Middle frontal gyrus (tissue), 1 donor: ENCODE data around the gene TMEM140.
"Not testable (repeated sequence)": the region's sequence is repeated elsewhere in the genome, so short reads cannot be mapped to it uniquely, and the experiment has no call there.

Experiments used
- DNase-seq: peaks from one replicate; pipeline ENCODE4 v3.0.0-alpha.2; 2015; ENCODE audit warnings: low spot score; ENCODE audit errors: extremely low spot score

TMEM140 gene

DNA sequence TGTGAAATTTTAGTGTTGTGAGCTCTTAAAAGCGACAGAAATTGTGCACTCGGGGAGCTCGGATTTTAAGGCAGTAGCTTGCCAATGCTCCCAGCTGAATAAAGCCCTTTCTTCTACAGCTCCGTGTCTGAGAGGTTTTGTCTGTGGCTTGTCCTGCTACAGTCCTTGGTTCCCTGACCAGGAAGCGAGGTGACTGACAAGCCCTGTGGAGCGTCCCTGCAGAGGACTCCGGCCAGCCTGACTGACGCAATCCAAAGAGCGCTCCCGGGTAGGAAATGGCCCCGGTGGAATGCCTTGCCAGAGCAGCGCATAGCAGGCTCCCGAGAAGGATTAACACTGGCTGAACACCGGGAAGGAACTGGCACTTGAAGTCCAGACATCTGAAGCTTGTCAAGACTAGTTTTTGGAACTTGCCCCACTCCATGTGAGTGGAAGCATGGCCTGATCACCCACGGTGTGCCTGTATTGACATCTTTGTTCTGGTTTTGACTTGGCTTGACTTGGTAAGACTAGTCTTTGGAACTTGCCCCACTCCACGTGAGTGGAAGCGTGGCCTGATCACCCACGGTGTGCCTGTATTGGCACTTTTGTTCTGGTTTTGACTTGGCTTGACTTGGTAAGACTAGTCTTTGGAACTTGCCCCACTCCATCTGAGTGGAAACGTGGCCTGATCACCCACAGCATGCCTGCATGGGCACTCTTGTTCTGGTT lies 23.9 kb downstream of the TMEM140 start:
- not testable (repeated sequence) for DNase-seq

DNA sequence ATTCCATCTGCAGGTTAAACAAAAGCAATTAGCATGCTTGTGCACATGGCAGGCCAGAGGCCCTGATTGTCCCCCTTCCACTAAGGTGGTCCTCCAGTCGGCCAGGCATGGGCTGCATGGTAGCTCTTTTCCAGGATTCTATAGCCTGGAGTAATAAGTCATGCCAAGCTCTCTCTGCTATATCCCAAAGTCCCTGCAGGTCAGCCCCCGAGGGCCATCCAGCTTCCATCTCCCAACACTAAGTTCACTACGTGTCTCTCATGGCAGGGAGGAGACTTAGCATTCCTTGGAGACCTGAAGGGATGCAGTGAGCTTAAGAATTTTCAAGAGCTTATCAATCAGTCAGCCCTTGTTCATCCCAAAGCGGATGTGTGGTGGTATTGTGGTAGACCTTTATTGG lies 26.0 kb downstream of the TMEM140 start:
- DNase-seq = not testable (repeated sequence)

DNA sequence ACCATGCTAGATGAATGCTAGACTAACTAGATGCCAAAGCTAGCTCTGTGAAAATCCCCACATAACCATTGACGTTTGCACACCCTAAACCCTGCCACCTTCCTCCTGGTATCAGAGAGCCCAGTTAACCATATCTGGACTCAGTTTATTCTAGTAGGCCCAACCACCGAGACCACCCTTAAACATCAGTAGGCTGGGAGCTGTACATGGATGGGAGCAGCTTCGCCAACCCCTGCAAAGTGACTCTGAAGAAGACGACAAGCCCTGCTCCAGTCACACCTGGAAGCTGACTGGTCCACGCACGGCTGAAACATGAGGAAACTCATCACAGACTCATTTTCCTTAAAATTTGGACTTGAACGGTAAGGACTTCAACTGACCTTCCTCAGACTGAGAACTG lies 27.1 kb downstream of the TMEM140 start:
- DNase-seq = no peak

DNA sequence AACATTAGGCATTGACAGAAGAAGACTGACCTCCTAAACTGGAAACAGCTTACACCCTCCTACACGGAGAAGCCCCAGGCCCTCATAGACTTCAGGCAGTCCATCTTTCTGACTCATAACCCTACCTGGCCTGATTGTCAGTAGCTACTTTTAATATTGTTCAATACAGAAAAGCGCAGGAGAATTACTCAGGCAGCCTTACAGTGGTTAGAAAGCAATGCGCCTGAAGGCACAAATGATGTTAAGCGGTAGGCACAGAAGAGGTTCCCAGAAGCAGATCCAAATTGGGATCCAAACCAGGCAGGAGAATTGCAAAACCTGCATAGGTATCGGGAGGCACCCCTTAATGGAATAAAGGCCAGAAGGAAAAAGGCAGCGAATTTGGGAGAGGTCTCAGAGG lies 28.1 kb downstream of the TMEM140 start:
- no peak for DNase-seq

DNA sequence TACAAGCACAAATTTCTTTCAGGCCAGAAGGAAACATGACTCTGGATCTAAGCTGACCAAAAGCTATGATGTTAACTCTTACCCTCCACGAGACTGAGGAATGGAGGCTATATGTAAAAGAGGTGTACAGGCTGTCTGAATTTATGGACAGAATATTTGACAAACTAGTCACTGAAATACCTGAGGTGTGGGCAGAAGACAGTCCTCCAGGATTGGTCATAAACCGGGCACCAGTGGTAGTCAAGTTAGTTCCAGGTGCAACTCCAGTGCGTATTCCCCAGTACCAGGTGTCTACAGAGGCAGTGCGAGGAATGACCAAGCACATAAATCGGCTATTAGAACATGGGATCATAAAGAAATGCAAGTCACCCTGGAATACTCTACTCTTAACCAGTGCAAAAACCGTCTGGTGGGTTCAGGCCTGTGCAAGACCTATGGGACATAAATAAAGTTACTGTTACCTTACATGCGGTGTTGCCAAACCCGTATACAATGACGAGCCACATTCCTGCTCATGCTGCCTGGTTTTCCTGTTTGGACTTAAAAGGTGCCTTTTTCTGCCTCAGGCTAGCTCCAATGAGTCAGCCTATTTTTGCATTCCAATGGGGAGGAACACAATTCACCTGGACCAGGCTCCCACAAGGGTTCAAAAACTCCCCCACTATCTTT lies 29.3 kb downstream of the TMEM140 start:
- DNase-seq = no peak

DNA sequence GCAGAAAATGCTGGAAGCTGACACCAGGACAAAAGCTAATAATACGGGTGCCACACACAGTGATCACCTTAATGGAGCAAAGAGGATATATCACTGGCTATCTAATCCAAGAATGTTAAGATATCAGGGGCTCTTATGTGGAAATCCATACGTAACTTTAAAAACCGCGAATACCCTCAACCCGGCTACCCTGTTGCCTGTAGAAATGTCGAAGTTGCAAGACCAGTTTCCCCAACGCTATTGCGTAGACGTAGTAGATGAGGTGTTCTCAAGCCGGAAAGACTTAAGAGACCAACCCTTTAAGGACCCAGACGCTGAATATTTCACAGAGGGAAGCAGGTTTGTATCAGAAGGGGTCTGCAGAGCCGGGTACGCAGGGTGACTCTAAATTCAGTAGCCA lies 30.5 kb downstream of the TMEM140 start:
- DNase-seq = no peak

DNA sequence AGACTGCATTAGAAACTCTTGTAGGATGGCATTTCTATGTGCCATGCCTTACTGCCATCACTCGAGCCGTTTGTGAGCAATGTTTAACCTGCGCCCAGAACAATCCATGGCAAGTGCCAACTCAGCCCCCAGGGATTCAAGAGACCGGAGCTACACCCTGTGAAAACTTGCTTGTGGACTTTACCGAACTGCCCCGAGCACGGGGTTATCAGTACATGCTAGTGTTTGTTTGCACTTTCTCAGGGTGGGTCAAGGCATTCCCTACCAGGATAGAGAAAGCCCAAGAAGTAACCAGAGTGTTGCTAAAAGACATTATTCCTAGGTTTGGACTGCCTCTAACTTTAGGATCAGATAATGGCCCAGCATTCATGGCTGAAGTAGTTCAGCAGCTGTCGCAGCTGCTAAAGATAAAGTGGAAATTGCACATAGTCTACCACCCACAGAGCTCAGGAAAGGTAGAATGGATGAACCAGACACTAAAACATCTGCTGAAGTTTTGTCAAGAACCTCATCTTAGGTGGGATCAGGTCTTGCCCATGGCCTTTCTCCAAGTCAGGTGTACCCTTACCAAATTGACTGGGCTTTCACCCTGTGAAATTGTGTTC lies 31.6 kb downstream of the TMEM140 start:
- DNase-seq = no peak

DNA sequence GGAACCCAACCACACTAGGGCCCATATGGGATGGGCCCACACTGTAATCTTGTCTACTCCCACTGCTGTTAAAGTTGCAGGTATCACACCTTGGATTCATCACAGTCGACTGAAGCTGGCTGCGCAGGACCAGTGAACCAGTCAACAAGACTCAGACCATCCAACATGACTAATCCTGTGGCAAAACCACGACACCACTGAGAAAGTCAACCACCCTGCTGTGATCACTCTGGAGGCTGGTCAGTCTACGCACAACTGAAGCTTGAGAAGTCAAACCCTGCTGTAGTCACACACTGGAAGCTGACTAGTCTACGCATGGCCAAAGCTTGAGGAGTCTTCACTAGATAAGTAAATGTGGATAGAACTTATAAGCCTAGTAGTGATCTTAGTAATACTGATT lies 32.2 kb downstream of the TMEM140 start:
- no peak for DNase-seq

DNA sequence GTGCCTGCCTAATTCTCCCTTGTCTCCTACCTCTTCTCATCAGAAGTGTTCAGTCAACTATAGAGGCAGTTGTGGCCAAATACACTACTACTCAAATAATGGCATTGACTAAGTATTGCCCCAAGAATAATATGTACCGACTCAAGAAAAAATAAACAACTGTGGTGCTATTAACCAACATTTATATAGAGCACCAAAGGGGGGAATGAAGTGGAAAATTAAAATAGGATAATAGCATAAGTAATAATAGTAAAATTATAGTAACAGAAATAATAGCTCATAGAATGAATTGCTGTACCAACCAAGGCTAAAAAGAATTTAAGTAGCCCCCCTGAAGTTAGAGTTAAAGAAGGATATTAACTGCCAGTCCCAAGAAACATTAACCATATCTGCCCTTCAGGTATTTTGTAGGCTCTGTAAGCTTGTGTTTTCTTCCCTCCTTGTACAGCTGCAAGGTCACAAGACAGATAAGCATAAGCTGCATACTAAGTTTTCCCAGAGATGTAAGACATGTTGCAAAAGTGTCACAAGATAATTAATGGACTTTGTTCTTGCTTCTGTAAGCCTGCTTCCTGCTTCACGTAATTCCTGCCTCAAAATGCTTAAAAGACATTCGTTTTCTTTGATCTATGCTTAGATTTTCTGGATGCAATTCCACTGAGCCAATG lies 33.5 kb downstream of the TMEM140 start:
- DNase-seq = no peak

DNA sequence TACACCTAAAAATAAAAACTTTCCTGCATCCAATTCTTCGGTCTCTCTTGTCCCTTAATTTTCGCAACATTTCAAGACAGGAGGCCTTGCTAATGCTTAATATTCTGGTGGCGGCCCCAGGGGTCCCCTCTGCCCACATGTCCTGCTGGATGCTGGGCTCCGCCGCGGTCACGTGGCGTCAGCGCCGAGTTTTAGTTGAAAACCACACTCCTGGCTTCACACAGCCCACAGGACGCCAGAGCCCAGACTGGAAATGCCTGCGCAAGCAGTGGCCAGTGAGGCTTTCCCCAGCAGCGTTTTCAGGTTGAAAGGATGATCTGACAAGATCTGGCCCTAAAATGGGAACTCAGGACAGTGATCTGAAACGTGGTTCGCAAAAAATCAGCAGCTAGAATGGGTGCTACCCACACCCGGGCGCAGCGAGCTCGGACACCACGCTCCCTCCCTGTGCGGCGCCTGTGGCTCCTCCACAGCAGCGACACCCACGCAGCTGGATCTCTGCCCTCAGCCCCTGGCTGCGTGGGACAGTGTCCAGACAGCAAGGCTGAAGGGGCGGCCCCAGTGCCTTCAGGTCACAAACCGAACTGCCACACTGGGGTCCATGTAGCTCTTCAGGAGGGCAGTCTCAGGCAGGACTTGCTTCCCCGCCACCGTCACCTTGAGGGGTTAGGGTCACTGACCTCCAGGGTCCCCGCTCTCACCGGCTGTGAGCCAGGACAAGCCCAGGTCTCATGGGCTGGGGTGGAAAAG lies 34.2 kb downstream of the TMEM140 start:
- DNase-seq = no peak

DNA sequence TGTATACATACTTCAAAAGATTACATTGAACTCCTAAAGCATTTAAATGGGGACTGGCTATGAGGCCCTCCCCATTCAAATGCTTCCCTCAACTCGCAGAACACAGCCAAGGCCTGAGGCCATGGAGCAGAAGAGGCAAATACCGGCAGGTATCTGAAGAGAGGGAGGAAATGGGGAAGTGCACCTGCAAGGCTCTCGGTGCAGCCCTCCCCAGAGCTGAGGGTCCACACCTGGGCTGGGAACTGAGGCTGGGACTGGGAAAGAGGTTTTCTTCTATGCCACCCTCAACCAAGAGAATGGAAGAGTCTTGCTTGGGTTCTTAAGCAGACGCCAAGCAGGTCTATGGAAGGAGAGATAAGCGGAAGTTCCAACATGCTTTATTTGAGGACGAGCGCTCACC lies 35.6 kb downstream of the TMEM140 start:
- DNase-seq = no peak

DNA sequence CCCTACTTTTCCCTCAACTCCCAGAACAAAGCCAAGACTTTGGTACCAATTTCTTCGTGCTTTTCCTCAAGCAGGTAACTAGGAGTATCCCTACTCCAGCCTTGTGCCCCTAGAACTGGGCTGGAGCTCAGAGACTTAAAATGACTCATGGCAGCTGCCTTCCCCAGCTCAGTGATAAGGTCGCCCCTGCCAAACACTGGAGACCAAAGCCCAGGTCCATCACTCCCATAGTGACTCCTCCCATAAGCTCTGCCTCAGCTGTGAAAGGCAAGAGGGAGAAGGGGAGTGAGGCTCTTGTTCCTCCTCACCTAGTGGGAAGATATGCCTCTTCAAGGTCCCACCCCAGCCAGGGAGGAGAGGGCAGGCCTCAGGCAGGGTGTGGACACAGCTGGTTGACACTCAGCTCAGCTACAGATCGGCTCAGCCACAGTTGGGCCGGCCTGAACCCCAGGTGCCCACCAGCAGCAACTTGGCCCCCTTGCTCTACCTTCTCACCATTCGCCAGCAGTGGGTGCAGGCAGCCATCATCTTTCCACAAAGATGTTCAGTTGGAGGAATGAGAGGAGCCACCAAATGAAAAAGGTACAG lies 36.5 kb downstream of the TMEM140 start:
- DNase-seq = no peak

DNA sequence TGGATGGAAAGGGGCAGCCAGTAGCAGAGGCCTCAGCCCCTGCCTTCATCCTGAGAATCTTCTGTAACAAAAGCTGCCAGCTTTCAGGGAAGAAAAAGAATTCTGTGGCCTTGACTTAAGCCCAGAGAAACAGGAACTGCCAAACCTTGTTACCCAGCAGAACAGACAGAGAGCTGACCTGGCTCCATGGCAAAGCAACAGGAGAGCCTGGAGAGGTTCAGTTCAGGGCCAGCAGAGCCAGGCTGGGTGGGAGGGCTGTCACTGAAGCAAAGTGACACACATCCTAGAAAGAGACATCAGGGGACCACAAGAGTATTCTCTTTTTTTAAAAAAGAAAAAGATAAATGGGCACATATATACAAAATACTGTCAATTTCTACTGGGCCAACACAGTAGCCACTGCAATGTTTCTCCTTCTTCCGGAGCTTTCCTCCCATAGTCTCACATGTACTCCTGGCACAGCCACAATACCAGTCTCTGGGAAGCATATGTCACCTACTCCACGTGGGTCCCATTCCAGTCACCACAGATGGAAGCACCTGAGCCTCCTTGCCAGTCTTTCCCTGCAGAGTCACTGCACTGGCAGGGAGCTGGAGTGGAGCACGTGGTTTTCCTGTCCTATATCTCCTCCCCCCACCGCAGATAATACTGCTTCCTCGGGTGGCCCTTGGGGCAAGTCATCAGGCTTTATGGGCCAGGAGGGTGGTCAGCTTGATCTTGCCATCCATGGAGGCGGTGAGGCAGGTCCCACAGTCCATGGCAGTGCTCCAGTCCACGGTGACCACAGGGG lies 37.8 kb downstream of the TMEM140 start:
- DNase-seq = no peak

DNA sequence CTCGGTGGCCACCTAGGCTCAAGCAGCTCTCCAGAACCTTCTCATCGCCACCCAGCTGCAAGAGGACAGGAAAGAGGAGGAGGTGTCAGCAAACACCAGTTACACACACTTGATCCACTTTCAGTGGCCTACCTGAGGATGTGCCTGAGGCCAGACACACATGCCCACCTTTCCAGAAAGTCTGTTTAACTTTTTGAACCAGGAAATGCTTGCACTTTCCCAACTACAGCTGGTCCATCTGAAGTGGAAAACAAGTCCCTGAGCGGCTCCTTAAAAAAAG lies 38.3 kb downstream of the TMEM140 start:
- DNase-seq = no peak

DNA sequence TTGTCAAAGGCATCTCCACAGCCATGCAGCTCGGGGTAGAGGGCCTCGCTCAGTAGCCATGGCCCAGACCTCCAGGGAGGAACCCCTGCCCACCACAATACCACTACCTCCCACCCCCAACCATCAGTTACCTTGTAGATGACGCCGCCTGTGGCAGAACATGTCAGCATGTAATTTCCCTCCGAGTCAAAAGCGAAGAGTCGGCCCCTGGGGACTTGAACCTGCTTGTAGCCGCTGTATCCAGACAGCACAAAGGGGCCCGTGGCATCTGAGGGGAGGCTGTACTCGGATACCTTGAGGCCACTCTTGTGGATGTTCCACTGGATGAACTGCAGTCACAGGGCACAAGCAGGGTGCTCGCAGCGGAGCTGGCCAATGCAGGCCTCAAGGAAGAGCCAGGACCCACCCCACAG lies 39.0 kb downstream of the TMEM140 start:
- no peak for DNase-seq

DNA sequence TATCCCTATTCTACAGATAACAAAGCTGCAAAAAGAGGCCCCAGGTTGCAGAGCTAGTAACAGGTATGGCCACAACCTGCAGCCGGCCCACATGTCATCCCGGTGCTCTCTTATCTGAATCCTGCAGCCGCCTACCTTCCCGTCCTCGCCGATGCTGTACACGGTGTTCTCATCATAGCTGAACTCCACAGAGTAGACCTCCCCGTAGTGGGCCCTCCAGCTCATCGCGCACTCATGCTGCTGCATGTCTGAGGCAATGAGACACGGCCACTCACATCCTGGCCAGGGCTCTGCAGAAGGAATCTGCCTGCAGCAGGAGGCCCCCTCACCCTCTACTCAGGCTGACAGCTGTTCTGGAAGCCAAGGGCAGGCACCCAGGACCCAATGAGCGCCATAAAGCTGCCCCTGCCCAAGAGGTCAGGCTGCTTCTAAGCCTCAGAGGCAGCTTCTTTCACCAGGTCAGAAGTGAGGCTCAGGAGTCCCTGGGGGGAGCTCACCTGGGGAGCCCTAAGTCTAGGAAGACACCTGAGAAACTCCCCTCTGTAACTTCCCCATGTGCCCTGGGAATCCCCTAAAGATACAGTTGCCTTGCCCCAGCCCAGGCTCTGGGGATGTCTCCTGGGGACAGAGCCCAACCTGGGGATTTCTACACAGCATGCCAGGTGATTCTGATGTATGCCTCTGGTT lies 40.6 kb downstream of the TMEM140 start:
- no peak for DNase-seq

DNA sequence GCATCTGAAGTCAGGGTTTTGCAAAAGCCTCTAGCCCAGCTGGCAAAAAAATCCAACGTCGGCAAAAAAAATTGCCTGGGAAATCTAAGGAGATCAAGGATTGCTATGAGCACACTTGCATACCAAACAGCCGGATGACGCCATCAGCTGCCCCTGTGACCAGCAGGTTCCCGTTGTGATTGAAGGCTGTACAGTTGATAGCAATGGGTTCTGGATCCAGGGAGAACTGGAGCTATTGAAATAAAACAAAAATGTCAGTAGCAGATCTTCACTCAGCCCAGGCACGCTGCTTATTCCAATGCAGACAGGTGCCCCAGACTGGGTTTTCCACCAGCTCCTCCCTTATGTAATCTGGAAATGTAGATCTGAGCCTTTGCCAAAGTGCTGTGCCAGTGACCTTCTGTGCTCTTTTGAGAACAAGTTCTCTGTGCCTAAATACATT lies 41.4 kb downstream of the TMEM140 start:
- no peak for DNase-seq

DNA sequence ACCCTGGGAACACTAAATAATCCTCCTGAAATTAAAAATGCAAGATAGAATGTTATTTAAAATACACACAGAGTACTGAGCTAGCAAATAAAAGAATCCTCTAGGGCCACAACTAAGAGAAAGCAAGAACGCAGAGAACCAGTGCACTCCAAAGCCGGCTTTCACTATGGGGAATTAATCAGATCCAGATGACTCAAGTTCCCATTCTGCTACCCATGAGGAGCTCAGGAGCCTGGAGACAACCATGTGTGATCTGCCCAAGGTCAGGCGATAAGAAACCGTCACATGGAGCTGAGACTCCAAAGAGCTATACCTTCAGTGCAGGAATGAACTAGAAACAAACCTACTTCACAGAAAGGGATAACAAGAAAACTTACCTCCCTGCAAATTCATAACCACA lies 42.1 kb downstream of the TMEM140 start:
- no peak for DNase-seq

DNA sequence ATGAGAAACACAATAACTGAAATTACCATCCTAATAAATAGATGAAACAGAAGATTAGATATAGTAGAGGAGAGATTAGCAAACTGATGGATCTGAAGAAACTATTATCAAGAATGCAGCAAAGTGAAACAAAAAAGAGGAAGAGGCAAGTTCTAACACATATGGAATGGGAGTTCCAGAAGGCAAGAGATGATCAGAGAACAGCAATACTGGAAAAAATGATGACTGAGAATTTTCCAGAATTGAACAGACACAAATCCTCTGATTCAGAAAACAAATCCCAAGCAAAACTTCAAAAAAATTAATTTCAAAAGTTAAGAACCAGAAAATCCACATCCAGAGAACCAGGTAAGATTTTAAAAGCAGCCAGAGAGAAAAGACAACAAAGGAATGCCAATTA lies 42.8 kb downstream of the TMEM140 start:
- DNase-seq = no peak
